ACHN (cell line): Measurements from ENCODE around the gene SPACA6.
"Not testable (repeated sequence)": the region's sequence is repeated elsewhere in the genome, so short reads cannot be mapped to it uniquely, and the experiment has no call there.

ENCODE experiments used
- DNase-seq: peaks from one replicate; pipeline ENCODE4 v3.0.0-alpha.2; 2015
- in situ Hi-C: cut with HindIII; loops from 2 replicates; pipeline ENCODE4 v1.10.0; 2017; ENCODE audit warnings: low sequenced_read_pairs, low pct_ligation_motif_present, low pct_unique_long_range_greater_than_20kb

SPACA6 gene

DNA sequence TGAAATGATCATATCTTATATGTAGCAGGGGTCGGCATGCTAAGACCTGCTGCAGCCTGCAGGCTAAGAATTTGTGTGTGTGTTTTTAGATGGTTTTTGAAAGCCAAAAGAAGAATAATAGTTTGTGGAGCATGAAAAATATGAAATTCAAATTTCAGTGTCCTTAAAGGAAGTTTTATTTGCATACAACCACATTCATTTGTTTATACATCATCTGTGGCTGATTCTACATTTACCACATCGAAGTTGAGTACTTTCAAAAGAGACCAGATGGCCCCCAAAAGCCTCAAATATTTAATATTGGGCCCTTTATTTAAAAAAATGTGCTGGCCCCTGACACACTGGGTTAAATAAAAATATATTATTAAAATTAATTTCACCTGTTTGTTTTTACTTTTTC lies 29.4 kb downstream of the SPACA6 start:
- no peak for DNase-seq
- in situ Hi-C loops = no loop called here

DNA sequence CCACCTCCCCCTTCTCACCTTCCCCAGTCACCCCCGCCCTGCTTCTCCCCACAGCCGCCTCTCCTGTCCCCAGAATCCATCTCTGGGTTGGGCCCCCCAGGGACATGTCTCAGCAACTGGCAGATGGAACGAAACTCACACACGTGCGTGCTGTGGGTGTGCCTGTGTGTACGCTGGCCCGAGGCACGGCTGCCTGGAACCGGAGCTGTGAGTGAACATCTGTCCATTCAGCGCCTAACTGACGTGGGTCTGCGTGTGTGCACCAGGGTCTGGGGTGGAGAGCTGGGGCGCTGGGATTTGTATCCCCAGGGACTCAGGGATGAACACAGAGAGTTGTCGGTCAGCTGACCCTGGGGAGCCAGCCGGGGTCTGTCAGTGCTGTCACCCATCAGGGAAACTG lies 31.4 kb downstream of the SPACA6 start:
- in situ Hi-C loops = no loop called here
- no peak for DNase-seq

DNA sequence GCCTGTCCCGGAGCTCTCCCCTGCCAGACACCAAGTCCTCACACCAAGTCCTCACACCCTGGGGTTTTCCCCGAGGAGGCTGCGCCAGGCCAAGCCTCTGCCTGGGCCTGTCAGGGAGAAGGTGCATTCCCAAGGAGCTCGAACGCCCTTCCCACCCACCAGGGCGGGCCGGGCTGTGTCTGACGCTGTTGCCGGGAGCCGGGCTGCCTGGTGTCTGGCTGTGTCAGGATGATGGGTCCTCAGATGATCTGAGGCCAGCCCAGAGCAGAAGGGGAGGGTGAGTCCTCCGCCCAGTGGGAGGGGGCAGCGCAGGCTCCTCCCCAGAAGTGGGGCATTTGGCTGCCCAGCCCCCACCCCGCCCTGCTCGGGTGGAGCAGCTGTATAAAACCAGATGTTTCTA lies 32.9 kb downstream of the SPACA6 start:
- DNase-seq = no peak
- in situ Hi-C loops = no loop called here

DNA sequence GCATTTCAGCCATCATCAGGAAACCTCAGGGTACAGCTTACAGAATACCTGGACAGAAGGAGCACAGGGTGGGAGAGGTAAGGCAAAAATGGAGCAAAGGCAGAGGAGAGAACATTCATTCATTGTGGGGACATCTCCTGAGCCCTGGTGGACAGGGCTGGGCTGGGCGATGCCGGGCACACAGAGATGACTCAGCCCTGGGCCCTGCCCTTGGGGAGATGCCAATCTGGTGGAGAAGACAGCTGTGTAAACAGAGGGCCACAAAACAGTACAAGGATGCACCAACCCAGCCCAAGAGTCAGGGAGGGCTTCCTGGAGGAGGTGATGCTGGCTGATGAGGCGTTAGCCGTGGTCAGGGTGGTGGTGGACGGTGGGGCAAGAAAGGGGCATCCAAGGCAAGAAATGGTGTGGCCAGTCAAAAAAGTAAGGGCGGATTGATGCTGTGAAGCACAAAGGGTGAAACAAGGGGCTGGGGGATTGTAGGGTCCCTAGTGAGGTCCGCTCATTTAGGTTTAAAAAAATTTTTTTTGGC lies 34.3 kb downstream of the SPACA6 start:
- in situ Hi-C loops = no loop called here

DNA sequence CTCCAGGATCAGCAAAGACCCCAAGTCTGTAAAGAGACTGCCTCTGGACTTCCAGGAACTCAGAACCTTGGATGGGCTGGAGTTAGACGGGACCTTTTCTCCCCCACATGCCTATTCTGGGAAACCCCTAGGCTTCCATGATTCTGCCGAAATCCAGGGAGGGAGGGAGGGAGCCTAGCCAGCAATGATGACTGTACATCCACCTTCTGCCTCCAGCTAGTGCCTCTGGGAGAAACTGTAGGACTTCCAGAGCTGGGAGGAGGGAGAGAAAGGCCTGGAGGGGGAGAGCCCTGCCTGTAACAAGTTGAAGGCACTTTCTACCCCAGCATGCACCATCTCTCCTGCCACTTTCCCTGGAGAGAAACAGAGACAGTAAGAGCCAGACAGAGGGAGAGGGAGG lies 36.7 kb downstream of the SPACA6 start:
- in situ Hi-C loops = no loop called here
- no peak for DNase-seq

More for the DNA sequence above, 34.3 kb downstream of the SPACA6 start:
- DNase-seq = no peak

DNA sequence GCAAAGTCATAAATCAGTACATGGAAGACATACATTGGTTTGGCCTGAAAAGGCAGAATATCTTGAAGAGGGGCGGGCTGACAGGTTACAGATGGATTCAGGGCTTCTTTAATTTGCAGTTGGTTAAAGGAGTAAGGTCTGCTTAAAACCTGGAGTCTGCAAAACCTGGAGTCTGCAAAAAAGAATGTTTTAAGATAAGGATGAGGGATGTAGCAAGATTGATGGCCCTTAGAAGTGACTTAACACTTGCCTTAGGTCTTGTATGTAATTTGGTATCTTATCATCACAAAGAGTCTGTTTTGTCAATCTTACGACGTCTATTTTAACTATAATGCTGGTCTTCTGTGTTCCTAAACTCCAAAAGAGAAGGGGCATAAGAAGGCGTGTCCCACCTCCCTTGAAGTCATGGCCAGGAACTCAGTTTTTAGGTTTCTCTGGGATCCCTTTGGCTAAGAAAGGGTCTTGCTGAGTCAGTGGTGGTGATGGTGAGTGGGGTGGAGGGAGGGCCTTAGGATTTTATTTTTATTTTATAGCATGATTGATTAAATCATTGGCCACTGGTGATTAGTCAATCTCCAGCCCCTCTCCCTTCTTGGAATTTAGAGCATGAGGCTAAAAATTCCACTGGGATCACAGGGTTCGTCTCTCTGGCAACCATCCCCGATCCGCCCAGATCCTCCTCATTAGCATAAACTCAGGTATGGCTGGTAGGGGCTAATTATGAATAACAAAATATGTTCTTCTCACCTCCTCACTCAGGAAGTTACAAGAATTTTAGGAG lies 40.8 kb downstream of the SPACA6 start:
- no peak for DNase-seq
- in situ Hi-C loops = no loop called here

DNA sequence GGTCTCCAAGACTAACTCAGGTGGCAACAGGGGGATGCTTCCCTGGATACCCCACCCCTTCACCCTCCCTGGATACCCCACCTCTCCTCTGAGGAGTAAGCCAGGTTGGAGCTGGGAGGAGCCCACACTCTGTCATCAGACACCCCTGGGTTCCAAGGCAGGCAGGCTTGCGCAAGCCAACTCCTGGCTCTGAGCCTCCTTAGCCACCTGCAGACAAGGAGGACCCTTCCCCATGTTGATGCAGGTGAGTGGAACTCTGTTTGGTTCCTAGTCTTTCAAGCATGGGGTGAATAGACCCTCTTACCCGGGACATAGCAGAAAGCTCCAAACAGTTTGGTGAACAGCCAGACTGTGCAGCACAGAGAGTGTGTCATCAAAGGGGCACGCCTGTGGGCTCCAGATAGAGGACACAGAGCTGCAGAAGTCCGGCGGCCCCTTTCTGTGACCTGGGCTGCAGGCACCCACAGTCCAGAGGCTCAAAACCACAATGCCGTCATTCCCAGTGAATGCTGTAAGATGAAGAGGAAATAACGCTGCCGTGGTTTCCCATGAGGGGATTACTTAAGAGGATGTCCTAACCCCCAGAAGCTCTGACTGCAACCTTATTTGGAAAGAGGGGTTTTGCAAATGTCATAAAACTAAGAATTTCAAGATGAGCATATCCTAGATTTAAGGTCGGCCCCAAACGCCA lies 42.8 kb downstream of the SPACA6 start:
- no peak for DNase-seq

DNA sequence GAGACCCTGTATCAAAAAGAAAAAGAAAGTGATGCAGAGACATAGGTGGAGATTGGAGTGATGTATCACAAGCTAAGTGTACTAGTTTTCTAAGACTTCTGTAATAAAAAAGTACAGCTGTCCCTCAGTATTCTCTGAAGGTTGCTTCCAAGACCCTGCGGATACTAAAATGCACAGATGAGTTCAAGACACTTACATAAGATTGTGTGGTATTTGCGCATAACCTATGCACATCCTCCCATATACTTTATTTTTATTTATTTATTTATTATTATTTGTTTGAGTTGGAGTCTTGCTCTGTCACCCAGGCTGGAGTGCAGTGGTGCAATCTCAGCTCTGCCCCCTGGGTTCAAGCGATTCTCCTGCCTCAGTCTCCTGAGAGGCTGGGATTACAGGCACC lies 44.3 kb downstream of the SPACA6 start:
- no peak for DNase-seq
- in situ Hi-C loops = no loop called here

More for the DNA sequence above, 42.8 kb downstream of the SPACA6 start:
- in situ Hi-C loops = no loop called here

DNA sequence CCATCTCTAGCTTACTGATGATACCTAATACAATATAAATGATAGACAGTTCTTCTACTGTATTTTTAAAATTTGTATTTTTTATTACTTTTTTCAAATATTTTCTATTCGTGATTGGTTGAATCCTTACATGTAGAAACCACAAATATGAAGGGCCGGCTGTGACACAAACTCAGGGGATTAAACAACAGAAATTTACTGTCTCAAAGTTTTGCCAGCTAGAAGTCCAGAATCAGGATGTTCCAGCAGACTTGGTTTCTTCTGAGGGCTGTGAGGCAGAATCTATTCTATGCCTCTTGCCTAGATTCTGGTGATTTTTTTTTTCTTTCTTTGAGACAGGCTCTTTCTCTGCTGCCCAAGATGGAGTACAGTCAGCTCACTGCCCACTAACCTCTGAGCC lies 44.8 kb downstream of the SPACA6 start:
- DNase-seq = no peak
- in situ Hi-C loops = no loop called here

DNA sequence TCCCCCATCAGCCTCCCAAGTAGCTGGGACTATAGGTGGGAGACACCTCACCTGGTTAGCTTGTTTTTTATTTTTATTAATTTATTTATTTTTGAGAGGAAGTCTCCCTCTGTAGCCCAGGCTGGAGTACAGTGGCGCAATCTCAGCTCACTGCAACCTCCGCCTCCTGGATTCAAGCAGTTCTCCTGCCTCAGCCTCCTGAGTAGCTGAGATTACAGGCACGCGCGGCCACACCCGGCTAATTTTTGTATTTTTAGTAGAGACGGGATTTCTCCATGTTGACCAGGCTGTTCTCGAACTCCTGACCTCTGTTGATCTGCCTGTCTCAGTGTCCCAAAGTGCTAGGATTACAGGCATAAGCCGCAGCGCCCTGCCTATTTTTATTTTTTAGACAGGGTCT lies 45.4 kb downstream of the SPACA6 start:
- not testable (repeated sequence) for DNase-seq

DNA sequence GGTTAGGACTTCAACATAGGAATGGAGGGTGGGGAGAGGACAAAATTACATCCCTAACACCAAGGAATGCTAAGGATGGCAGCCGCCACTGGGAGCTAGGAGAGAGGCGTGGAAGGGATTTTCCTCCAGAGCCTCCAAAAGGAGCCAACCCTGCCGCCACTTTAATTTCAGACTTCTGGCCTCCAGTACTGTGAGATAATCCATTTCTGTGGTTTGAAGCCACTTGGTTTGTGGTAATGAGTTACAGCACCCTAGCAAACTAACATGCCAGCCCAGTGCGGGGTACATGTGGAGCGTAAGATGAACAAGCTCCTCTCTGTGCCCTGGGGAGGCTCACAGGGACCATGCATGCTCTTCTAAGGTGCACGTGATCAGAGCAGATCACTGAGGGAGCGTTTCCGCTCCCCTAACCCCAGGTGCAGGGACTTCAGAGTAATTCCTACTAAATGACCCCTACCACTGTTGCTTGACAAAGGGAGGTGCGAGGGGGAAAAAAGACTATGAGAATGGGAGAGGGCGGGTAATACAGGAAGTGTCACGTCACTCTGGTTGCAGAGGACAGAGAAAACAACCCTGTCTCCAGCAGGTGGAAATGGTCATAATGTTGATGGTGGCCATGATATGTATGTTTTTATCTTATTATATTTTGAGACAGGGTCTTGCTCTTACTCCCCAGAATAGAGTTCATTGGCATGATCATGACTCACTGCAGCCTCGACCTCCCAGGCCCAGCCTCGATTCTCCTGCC lies 46.5 kb downstream of the SPACA6 start:
- in situ Hi-C loops = no loop called here
- DNase-seq = peak; percentile 19

More for the DNA sequence above, 45.4 kb downstream of the SPACA6 start:
- in situ Hi-C loops = not testable (repeated sequence)

DNA sequence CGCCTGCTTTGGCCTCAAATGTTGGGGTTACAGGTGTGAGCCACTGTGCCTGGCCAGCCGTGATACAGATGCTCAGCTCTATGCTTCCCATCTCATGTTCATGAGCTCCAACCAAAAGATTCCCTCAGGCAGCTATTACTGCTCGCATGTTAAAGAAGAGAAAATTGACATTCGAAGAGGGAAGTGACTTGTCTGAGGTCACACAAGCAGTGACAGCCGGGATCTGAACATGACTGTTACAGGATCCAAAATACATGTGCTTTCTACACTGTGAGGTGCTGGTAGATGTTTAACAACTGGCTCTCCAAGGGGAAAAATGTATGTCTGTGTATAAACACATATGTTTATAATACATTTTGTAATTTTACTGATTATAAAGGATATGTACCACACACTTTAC lies 47.2 kb downstream of the SPACA6 start:
- no peak for DNase-seq
- in situ Hi-C loops = no loop called here

DNA sequence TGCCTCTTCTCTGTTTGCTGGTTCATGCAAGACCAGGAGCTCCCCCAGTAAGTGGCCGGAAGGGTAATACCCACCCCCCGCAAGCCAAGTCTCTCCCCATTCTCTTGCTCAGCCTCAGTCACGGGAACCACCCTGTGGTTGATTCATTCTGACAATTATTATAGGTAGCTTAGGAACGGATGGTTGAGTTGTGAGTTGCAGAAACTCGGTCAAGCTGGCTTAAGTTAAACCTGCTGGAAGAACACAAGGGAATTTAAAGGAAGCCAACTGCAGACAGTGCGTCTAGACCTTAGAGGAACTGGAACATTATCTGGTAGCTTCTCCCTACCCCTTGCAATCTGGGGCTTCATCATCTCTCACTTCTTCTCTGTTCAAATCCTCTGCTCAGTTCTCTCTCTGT lies 49.7 kb downstream of the SPACA6 start:
- peak; percentile 75 for DNase-seq
- in situ Hi-C loops = no loop called here

DNA sequence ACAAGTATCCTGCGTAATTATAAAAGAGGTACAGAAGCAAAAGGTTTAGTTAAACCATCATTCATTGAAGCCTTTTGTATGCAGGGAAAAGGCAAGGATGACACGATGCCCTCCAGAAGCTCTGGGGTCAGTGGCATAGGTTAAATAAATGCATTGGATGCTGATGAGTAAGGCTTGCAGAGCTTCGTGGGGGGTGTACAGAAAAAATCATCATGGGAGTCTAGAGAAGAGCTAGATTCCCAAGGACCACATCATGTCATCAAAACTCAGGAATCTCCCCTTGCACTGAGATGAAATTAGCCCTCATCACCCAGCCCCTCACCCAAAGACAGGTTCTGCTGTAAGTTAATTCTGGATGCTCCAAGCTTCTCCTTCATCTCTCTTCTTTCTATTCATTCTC lies 50.3 kb downstream of the SPACA6 start:
- DNase-seq = peak; percentile 54
- in situ Hi-C loops = no loop called here

DNA sequence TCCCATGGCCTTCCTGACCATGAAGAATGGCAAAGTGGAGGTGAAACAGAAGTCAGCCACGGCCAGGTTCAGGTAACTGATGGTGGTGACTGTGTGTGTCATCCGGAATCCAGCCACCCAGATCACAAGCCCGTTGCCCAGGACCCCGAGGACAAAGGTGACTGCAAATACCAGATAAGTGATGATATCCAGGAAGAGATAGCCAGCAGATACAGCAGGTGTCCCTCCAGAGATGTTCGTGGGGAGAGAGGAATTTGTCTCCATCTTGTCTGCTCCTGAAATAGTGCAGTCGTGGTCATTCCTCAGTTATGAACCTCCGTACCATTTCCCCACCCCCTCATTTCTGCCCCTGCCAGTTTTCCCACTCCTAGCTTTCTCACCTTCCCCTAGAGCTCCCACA lies 53.6 kb downstream of the SPACA6 start:
- no peak for DNase-seq
- in situ Hi-C loops = no loop called here

DNA sequence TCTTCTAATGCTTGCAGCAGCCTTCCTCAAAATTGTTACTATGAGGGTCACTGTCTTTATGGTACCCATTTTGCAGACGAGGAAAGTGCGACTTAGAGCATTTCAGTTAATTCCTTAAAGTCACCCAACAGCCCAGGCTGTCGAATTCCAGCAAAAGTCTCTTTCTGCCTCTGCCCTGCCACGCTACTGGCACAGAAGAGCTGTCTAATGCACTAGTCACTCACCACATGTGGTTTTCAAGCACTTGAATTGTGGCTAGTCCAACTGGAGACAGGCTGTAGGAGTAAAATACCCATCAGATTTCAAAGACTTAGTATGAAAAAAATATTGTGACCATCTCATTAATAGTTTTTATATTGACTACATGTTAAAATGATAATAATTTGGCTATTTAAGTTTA lies 56.8 kb downstream of the SPACA6 start:
- peak; percentile 16 for DNase-seq

DNA sequence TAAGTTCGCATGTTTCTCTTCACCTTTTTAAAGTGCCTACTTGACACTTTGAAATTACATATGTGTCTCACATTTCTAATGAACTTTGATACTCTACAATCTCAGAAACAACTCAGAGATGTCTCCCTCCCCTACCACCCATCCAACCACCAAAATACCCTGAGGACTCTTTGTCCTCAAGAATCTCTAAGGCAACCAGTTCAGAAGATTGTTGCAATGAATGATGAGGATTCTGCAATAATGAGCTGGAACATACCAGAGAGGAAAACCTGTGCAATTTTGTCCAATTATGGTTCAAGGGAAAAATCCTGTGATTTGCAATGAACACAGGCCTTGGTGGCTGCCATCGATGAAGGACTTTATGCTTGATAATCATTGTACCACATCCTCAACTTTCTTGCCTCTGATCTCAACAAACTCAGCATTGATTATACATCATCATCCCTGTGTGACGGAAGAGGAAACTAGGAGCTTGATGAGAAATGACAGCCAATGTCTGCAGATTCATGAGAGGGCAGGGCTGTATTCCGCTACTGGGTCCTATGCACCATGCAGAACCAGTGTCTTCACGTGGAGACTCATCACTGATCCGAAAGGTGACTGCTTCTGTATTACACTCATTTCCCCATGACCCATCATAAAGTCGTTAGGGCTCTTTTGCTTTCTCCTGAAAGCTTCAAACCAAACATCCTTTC lies 57.4 kb downstream of the SPACA6 start:
- no peak for DNase-seq
- in situ Hi-C loops = no loop called here

More for the DNA sequence above, 56.8 kb downstream of the SPACA6 start:
- in situ Hi-C loops = no loop called here

DNA sequence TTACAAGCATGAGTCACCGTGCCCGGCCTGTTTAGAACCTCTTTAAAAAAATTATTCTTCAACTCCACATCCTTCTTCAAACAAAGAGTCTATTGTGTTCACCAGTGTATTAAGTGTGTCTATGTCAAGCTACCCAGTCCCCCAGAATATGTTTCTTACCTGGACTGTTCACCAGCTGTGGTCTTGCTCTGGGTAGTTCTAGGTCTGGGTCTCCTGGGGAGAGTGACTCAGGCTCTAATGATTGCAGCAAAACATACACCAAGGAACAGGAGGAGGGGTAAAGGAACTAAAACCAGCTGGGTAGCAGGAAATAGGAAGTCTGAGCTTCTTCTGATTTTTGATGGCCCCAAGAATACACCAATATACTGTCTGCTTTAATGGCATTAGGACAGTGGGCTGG lies 58.5 kb downstream of the SPACA6 start, which contains the start of gene FPR1:
Gene FPR1, minus strand, starts transcription at position 224 of the 400 bp plus-strand sequence. CDS start 4,884 bp downstream, outside the sequence.
- DNase-seq = peak; percentile 6
- in situ Hi-C loops = no loop called here
